ENCODE data around the gene OPCML. TPM values are rescaled to one million over a fixed set of nuclear protein-coding genes. Genes with fewer than 3 reads are reported as not detected.

OPCML gene
- total RNA-seq: 0.12 and 1.6 TPM in 2 replicates

DNA sequence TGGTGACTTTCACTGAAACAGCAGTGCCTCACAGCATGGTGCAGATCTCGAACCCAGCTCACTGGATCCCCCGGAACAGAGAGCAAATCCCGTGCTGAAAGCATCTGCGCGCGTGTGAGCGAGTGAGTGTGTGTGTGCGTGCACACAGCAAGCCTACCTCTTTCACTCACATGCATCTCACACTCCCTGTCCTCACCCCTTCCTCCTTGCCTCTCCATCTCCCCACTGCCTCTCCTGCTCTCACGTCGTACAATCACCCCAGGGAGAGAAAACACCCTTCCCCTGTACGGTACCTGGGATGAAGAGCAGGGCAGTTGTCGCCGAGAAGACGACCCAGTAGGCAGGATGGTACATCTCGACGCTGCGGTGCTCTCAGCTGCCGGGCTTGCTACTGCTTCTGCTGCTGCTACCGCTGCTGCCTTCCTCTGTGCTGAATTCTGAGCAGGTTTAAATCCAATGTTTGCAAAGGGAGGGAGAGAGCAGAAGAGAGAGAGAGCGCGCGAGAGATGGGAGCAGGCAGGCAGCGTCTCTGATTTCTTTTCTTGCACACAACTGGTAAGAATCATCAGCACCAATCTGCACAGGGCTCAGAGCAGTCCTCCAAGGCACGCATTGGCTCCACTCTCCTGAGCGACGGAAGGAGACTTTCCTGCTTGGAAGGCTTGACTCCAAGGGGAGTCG, at the start of gene OPCML:
Gene OPCML (minus strand): TSS at position 531 of the 681 bp plus-strand sequence.

Small RNA genes lying within 50 kb of the gene (small RNA-seq; reads per million reads assigned to genes)
- not detected for gene RF00026

Measured in hair follicle dermal papilla cell (primary cell).